SU-DHL-6 (cell line): ENCODE data around the gene GCFC2.
"Not testable (repeated sequence)": the region's sequence is repeated elsewhere in the genome, so short reads cannot be mapped to it uniquely, and the experiment has no call there.

Experiments
- H2AFZ ChIP-seq: fragments of 200-600 bp; sonication (generic); 2 replicates; pipeline ENCODE4 v1.6.1; 2014; ENCODE audit warnings: low read depth, mild to moderate bottlenecking, moderate library complexity, mixed read lengths, antibody characterized with exemption, low read length; ENCODE audit not compliant: severe bottlenecking
- H3F3A ChIP-seq: fragments of 200-600 bp; shearing (Covaris generic); 2 replicates; pipeline ENCODE4 v1.6.0; 2016; ENCODE audit warnings: antibody characterized with exemption, mild to moderate bottlenecking; ENCODE audit not compliant: insufficient read depth
- H3K27ac ChIP-seq: fragments of 200-600 bp; sonication (generic); 2 replicates; pipeline ENCODE4 v1.5.1; 2016; ENCODE audit warnings: low read depth, mild to moderate bottlenecking, low read length, moderate library complexity, mixed read lengths
- H3K27me3 ChIP-seq: fragments of 200-600 bp; sonication (generic), shearing (Covaris generic); 2 replicates; pipeline ENCODE4 v1.6.0; 2014; ENCODE audit warnings: mild to moderate bottlenecking, low read length
- H3K36me3 ChIP-seq: fragments of 200-600 bp; sonication (generic); 2 replicates; pipeline ENCODE4 v1.6.1; 2014; ENCODE audit warnings: mild to moderate bottlenecking, low read length, mixed read lengths
- H3K4me2 ChIP-seq: fragments of 300-600, 200-600 bp; shearing (Covaris generic), sonication (generic); 2 replicates; pipeline ENCODE4 v1.6.0; 2014; ENCODE audit warnings: low read length, low read depth, mild to moderate bottlenecking; ENCODE audit not compliant: poor library complexity, severe bottlenecking
- H3K4me3 ChIP-seq: fragments of 200-600 bp; sonication (generic); 2 replicates; pipeline ENCODE4 v1.5.1; 2014; ENCODE audit warnings: antibody characterized with exemption, low read length, mild to moderate bottlenecking, mixed read lengths; ENCODE audit not compliant: insufficient read depth, poor library complexity, severe bottlenecking
- H3K79me2 ChIP-seq: fragments of 200-600 bp; sonication (generic); 2 replicates; pipeline ENCODE4 v1.6.1; 2014; ENCODE audit warnings: mild to moderate bottlenecking, low read length, moderate library complexity; ENCODE audit not compliant: insufficient read depth
- H3K9ac ChIP-seq: fragments of 200-600 bp; sonication (generic); 2 replicates; pipeline ENCODE4 v1.7.0; 2014; ENCODE audit warnings: mild to moderate bottlenecking, low read length
- H3K9me2 ChIP-seq: fragments of 200-600 bp; sonication (generic); replicated peaks from 2 replicates; pipeline ENCODE4 v1.6.1; 2014; ENCODE audit warnings: low read length; ENCODE audit not compliant: insufficient read depth
- H3K9me3 ChIP-seq: fragments of 200-600 bp; sonication (generic); 2 replicates; pipeline ENCODE4 v1.6.1; 2014; ENCODE audit warnings: low read length, mixed read lengths; ENCODE audit not compliant: insufficient read depth
- H4K20me1 ChIP-seq: fragments of 200-600 bp; sonication (generic); 2 replicates; pipeline ENCODE4 v1.6.1; 2014; ENCODE audit warnings: low read depth, mild to moderate bottlenecking, antibody characterized with exemption, low read length, moderate library complexity, mixed read lengths
- CTCF ChIP-seq: fragments of 200-600 bp; sonication (generic); IDR thresholded peaks from one replicate; pipeline ENCODE4 v1.5.1; 2017; ENCODE audit warnings: antibody characterized with exemption, mild to moderate bottlenecking, low read length, moderate library complexity; ENCODE audit not compliant: insufficient read depth, poor library complexity, severe bottlenecking
- EZH2phosphoT487 ChIP-seq: fragments of 200-600 bp; sonication (generic), shearing (Covaris generic); conservative IDR thresholded peaks from 2 replicates; pipeline ENCODE4 v1.6.1; 2018; ENCODE audit warnings: mild to moderate bottlenecking, antibody characterized with exemption, low read length, moderate library complexity, mixed read lengths

The GCFC2 gene

GRCh38 chr2:75680402-75680801, 30.3 kb downstream of the GCFC2 start:
- H2AFZ ChIP-seq: no peak overlapping the region
- no peaks in the 10 kb centered on the region for H3K27me3 ChIP-seq
- no peak overlapping the region for H3K4me2 ChIP-seq
- H3K9ac ChIP-seq: no peak overlapping the region
- H3F3A ChIP-seq: 0 out of 2 replicates have a peak, but pooled peaks cover 3% of the 10 kb centered on the region
- no peak overlapping the region for H3K27ac ChIP-seq
- no peak overlapping the region for H3K4me3 ChIP-seq
- H3K9me2 ChIP-seq: no peaks in the 10 kb centered on the region
- H3K79me2 ChIP-seq: no peaks in the 10 kb centered on the region
- H3K9me3 ChIP-seq: no peaks in the 10 kb centered on the region
- peaks cover 9% of the 10 kb centered on the region; the same call in 1 of the 2 replicates for H3K36me3 ChIP-seq
- TF ChIP-seq EZH2phosphoT487: no peak
- TF ChIP-seq CTCF: no peak
- no peaks in the 10 kb centered on the region for H4K20me1 ChIP-seq

GRCh38 chr2:75679556-75679955, 31.2 kb downstream of the GCFC2 start:
- Histone ChIP-seq H3K79me2 (no peaks in the 10 kb centered on the region), H3K36me3 (peaks cover 9% of the 10 kb centered on the region; the same call in 1 of the 2 replicates), H4K20me1 (no peaks in the 10 kb centered on the region), H3K27ac (no peak overlapping the region), H3K9ac (no peak overlapping the region), H3K9me2 (no peaks in the 10 kb centered on the region), H3K27me3 (no peaks in the 10 kb centered on the region), H3F3A (0 out of 2 replicates have a peak, but pooled peaks cover 3% of the 10 kb centered on the region), H3K9me3 (no peaks in the 10 kb centered on the region), H3K4me2 (no peak overlapping the region), H3K4me3 (no peak overlapping the region), H2AFZ (no peak overlapping the region)
- TF ChIP-seq EZH2phosphoT487: no peak
- no peak for TF ChIP-seq CTCF

- Histone ChIP-seq H3K4me3 (no peak overlapping the region), H2AFZ (no peak overlapping the region), H3K9me3 (no peaks in the 10 kb centered on the region), H3K9me2 (no peaks in the 10 kb centered on the region), H3K27ac (no peak overlapping the region), H4K20me1 (no peaks in the 10 kb centered on the region), H3K36me3 (peaks cover 23% of the 10 kb centered on the region), H3K79me2 (no peaks in the 10 kb centered on the region), H3F3A (0 out of 2 replicates have a peak, but pooled peaks cover 3% of the 10 kb centered on the region), H3K4me2 (no peak overlapping the region), H3K27me3 (no peaks in the 10 kb centered on the region), H3K9ac (no peak overlapping the region)
- TF ChIP-seq EZH2phosphoT487: no peak
- no peak for TF ChIP-seq CTCF
These were observed 34.3 kb downstream of the GCFC2 start for GRCh38 chr2:75676464-75676863.

GRCh38 chr2:75675908-75676307, 34.8 kb downstream of the GCFC2 start:
- H3K27me3 ChIP-seq: no peaks in the 10 kb centered on the region
- H3K9ac ChIP-seq: no peak overlapping the region
- TF ChIP-seq EZH2phosphoT487 (no peak), CTCF (no peak)
- H3K4me2 ChIP-seq: no peak overlapping the region
- no peaks in the 10 kb centered on the region for H4K20me1 ChIP-seq
- 0 out of 2 replicates have a peak, but pooled peaks cover 3% of the 10 kb centered on the region for H3F3A ChIP-seq
- no peak overlapping the region for H3K4me3 ChIP-seq
- no peak overlapping the region for H3K27ac ChIP-seq
- H3K79me2 ChIP-seq: no peaks in the 10 kb centered on the region
- H3K36me3 ChIP-seq: peaks cover 27% of the 10 kb centered on the region
- no peaks in the 10 kb centered on the region for H3K9me3 ChIP-seq
- no peaks in the 10 kb centered on the region for H3K9me2 ChIP-seq
- H2AFZ ChIP-seq: no peak overlapping the region

- not testable (repeated sequence) for H2AFZ ChIP-seq, H4K20me1 ChIP-seq, H3F3A ChIP-seq, H3K9ac ChIP-seq, H3K9me2 ChIP-seq, H3K4me2 ChIP-seq, H3K9me3 ChIP-seq, H3K27ac ChIP-seq, H3K27me3 ChIP-seq, H3K79me2 ChIP-seq, H3K4me3 ChIP-seq
- H3K36me3 ChIP-seq: peaks cover 28% of the 10 kb centered on the region
These were observed 35.3 kb downstream of the GCFC2 start for GRCh38 chr2:75675423-75675822.
